ENCODE data around the gene CALR. TPM values are rescaled to one million over a fixed set of nuclear protein-coding genes. Genes with fewer than 3 reads are reported as not detected.
"Not testable (repeated sequence)": the region's sequence is repeated elsewhere in the genome, so short reads cannot be mapped to it uniquely, and the experiment has no call there.

CALR gene
- total RNA-seq (100 to 1,000 TPM; 147 to 260 (median 208) TPM), polyA plus RNA-seq (100 to 1,000 TPM in 2 of 3 donors, 10 to 100 TPM in 1; 70.3 to 717 (median 168) TPM)

DNA sequence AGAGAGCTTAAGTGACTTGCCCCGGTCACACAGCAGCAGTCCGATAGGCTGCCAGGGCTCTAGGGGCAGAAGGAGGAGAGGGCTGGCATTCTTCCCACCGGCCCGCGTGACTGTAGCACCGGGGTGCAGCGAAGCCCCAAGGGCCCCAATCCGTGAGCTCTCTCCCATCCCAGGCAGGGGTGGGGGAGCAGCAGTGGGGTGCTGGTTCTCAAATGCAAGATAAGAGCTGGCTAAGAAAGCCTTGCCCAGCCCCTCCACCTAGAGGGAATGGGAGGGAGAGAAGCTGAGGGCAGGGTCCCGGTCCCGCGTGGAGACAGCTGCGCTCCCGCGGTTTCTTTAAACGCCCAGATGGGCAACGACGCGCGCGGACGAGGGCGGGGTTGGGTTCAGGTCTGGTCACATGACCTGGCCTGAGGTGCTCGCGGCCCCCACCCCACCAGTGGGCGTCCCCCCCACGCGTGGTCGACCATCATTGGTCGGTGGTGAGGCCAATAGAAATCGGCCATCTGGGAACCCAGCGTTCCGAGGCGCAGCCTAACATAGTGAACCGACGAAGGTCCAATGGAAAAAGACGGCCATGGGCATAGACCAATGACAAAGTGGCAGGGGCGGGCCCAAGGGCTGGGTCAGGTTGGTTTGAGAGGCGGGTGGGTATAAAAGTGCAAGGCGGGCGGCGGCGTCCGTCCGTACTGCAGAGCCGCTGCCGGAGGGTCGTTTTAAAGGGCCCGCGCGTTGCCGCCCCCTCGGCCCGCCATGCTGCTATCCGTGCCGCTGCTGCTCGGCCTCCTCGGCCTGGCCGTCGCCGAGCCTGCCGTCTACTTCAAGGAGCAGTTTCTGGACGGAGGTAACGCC, at the start of gene CALR:
CALR (plus strand) TSS at position 683 of the 852 bp plus-strand sequence; CDS start at position 754, 71 bp downstream.
- Histone ChIP-seq H3K9me3 (no peaks in the 10 kb centered on the region), H3K36me3 (peaks cover 21 to 37% (median 26%) of the 10 kb centered on the region in 4 donors), H3K4me1 (peaks cover 0 to 50% (median 36%) of the 10 kb centered on the region in 4 donors), H3K27me3 (no peaks in the 10 kb centered on the region), H3K27ac (peak within 1 kb of the TSS; percentile 95 to 98 (median 96)), H3K4me3 (peak within 1 kb of the TSS; percentile 69 to 100 (median 95))
- 0 to 1% methylated on average over 63 of the region's 63 CpGs for WGBS, 2 donors
- TF ChIP-seq POLR2AphosphoS5 (IDR thresholded peaks at IDR 0.05) (peak; percentile 97 to 100 (median 99)), EP300 (IDR thresholded peaks at IDR 0.05) (no peak), POLR2A (IDR thresholded peaks at IDR 0.05) (peak; percentile 97 to 99)
- TF ChIP-seq, protein P1, sequence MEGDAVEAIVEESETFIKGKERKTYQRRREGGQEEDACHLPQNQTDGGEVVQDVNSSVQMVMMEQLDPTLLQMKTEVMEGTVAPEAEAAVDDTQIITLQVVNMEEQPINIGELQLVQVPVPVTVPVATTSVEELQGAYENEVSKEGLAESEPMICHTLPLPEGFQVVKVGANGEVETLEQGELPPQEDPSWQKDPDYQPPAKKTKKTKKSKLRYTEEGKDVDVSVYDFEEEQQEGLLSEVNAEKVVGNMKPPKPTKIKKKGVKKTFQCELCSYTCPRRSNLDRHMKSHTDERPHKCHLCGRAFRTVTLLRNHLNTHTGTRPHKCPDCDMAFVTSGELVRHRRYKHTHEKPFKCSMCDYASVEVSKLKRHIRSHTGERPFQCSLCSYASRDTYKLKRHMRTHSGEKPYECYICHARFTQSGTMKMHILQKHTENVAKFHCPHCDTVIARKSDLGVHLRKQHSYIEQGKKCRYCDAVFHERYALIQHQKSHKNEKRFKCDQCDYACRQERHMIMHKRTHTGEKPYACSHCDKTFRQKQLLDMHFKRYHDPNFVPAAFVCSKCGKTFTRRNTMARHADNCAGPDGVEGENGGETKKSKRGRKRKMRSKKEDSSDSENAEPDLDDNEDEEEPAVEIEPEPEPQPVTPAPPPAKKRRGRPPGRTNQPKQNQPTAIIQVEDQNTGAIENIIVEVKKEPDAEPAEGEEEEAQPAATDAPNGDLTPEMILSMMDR (IDR thresholded peaks at IDR 0.05) = no peak
- intact Hi-C loops (cut with DNase I) = no loop called here
- DNase-seq = peak; percentile 100

DNA sequence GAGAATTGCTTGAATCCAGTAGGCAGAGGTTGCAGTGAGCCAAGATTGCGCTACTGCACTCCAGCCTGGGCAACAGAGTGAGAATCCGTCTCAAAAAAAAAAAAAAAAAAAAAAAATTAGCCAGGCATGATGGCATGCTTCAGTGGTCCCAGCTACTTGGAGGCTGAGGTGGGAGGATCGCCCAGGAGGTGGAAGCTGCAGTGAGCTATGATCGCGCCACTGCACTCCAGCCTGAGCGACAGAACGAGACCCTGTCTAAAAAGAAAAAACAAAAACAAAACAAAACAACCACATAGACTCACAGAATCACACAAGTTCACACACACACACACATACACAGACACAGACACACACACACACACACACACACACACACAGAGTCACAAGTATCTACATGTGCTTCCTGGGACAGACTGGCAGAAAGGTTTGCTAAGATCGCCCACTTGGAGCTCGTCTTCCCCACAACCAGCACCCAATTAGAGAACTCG, 48.1 kb upstream of the CALR start:
- peak overlapping the region in 3 of 4 donors; percentile 54 to 97 (median 86) for H3K4me3 ChIP-seq
- H3K4me1 ChIP-seq = peaks cover 0 to 32% (median 28%) of the 10 kb centered on the region in 4 donors
- peaks cover 0 to 25% (median 3%) of the 10 kb centered on the region in 4 donors for H3K36me3 ChIP-seq
- intact Hi-C loops (cut with DNase I) = loop anchor here (5.0 kb wide), 1 partner anchor 42 kb away; the partner anchor contains the start of gene FARSA
- H3K27me3 ChIP-seq = peaks cover 1 to 10% (median 8%) of the 10 kb centered on the region in 3 donors
- H3K9me3 ChIP-seq, DNase-seq: not testable (repeated sequence)
- WGBS, 2 donors = 25 to 31% methylated on average over 10 of the region's 10 CpGs
- H3K27ac ChIP-seq = peak overlapping the region; percentile 59 to 89 (median 82)

DNA sequence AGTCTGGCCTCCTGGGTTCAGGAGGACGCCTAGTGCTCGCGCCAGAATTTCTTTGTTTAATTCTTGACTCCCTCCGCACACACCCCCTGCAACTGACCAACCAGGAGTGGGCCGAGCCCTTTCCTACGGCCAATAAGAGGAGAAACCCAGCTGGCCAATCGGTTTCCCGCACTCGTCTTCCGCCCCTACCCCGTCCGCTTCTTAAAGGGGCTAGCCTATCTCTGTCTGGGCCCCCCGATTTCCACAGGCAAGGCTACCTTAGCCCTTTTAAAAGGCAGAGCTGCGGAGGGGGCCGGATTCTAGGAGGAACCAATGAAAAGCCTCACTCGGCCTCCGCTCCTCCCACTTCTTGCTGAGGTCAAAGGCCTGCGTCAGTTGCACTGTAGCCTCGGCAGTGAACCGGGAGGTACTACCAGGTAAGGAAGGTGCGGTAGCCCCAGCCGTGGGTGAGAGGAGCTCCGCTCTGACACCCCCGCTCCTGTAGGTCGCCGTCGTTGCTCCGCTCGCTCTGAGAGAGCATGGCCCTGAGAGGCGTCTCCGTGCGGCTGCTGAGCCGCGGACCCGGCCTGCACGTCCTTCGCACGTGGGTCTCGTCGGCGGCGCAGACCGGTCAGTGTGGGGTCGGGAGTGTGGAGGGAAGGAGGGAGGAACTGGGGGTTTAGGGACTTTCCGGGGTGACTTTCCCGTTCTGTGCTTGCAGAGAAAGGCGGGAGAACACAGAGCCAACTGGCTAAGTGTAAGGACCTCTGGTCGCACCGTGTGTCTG, 47.4 kb upstream of the CALR start, which contains the start of gene GCDH:
GCDH (plus strand) TSS at position 374 of the 766 bp plus-strand sequence; CDS start at position 519, 145 bp downstream.
- intact Hi-C loops (cut with DNase I) = loop anchor here (5.0 kb wide), 1 partner anchor 41 kb away; the partner anchor contains the start of gene FARSA
- H3K27ac ChIP-seq = peak within 1 kb of the TSS; percentile 76 to 89 (median 84)
- H3K9me3 ChIP-seq = no peaks in the 10 kb centered on the region
- peak within 1 kb of the TSS; percentile 54 to 97 (median 86) for H3K4me3 ChIP-seq
- peaks cover 0 to 5% (median 2%) of the 10 kb centered on the region in 3 donors for H3K27me3 ChIP-seq
- WGBS, 2 donors = 0% methylated on average over 49 of the region's 49 CpGs
- TF ChIP-seq POLR2AphosphoS5 (IDR thresholded peaks at IDR 0.05) (peak; percentile 80 to 94 (median 91)), EP300 (IDR thresholded peaks at IDR 0.05) (no peak), POLR2A (IDR thresholded peaks at IDR 0.05) (peak; percentile 66 to 71)
- TF ChIP-seq, protein P1 (IDR thresholded peaks at IDR 0.05) = no peak
- peaks cover 0 to 26% (median 22%) of the 10 kb centered on the region in 4 donors for H3K4me1 ChIP-seq
- H3K36me3 ChIP-seq = peaks cover 0 to 27% (median 4%) of the 10 kb centered on the region in 4 donors
- DNase-seq = peak; percentile 100

DNA sequence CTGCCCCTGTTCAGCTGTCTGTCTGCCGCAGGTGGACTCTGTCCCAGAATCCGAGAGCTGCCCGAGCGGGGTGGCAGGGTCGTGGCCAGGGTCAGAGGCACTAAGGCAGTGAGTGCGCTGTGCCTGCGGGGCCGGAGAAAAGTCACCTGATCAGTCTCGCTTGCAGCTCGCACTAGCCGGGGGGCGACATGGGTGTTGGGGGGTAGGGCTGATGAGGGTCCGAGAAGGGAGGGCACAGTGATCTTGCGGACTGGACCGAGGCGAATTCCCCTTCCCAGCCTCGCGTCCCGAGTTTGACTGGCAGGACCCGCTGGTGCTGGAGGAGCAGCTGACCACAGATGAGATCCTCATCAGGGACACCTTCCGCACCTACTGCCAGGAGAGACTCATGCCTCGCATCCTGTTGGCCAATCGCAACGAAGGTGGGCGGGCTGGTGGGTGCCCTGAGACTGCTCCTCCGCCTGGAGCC, 46.8 kb upstream of the CALR start:
- intact Hi-C loops (cut with DNase I) = loop anchor here (5.0 kb wide), 1 partner anchor 41 kb away; the partner anchor contains the start of gene FARSA
- peak overlapping the region; percentile 54 to 97 (median 86) for H3K4me3 ChIP-seq
- H3K36me3 ChIP-seq = peaks cover 0 to 33% (median 8%) of the 10 kb centered on the region in 4 donors
- no peaks in the 10 kb centered on the region for H3K27me3 ChIP-seq
- peaks cover 0 to 24% (median 19%) of the 10 kb centered on the region in 4 donors for H3K4me1 ChIP-seq
- TF ChIP-seq EP300 (IDR thresholded peaks at IDR 0.05) = no peak
- TF ChIP-seq, protein P1 (IDR thresholded peaks at IDR 0.05) = no peak
- no peak for DNase-seq
- H3K9me3 ChIP-seq = no peaks in the 10 kb centered on the region
- 6 to 8% methylated on average over 26 of the region's 26 CpGs for WGBS, 2 donors
- peak overlapping the region; percentile 76 to 89 (median 84) for H3K27ac ChIP-seq
